ENCODE data around the gene TBC1D10B.

The TBC1D10B gene

DNA sequence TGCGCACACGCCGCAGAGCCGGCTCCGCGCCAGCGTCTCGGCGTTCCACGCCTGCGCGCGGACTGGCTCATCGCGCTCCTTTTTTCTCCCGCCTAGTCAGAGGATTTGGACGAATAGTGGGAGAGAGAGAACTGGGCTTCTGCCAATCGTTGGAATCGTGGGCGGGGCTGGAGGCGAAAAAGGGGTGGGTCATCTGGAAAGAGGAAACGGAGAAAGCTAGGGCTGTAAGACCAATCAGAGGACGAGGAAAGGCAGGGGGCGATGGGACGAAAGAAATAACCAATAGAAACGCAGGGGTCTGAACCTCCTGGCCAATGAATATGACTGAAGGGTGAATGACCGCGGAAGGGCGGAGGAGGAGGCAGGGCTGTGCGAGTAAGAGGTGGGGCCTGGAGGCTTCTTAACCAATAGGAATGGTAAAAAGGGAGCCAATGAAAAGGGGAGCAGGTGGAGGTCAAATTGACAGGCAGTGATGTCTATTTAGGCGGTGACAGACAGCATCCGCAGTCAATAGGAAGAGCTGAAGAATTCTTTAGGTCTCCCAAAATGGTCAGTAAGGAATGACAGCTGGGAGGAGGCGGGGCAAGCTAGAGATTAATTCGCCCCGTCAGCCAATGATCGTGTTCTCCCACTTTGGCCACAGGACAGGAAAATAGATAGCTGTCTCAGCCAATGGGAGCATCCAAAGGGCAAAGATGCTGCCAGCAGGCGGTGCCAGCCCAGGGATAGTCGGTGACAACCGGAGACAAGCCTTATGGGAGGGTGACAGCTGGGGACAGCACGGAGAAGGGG, at the start of gene TBC1D10B:
Gene TBC1D10B, minus strand, starts transcription at position 39 of the 792 bp plus-strand sequence. CDS start 311 bp downstream, outside the sequence.
- peak; percentile 96 to 97 for DNase-seq (ENCODE audit: low read depth in 1 of 2, low spot score in 1 of 2)

- no peak for DNase-seq (ENCODE audit: low read depth in 1 of 2, low spot score in 1 of 2)
Observed at GRCh38 chr16:30418350-30419181, 48.3 kb upstream of the TBC1D10B start.

DNA sequence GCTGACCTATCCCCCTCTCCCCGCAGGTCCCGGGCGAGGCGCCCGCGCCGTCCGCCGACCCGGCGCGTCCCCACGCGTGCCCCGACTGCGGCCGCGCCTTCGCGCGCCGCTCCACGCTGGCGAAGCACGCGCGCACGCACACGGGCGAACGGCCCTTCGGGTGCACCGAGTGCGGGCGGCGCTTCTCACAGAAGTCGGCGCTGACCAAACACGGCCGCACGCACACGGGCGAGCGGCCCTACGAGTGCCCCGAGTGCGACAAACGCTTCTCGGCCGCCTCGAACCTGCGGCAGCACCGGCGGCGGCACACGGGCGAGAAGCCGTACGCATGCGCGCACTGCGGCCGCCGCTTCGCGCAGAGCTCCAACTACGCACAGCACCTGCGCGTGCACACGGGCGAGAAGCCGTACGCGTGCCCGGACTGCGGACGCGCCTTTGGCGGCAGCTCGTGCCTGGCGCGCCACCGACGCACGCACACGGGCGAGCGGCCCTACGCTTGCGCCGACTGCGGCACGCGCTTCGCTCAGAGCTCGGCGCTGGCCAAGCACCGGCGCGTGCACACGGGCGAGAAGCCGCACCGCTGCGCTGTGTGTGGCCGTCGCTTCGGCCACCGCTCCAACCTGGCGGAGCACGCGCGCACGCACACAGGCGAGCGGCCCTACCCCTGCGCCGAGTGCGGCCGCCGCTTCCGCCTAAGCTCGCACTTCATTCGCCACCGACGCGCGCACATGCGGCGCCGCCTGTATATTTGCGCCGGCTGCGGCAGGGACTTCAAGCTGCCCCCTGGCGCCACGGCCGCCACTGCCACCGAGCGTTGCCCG, 47.4 kb upstream of the TBC1D10B start:
- DNase-seq (ENCODE audit: low read depth in 1 of 2, low spot score in 1 of 2), result peak; percentile 65 to 83

GRCh38 chr16:30416624-30417528, 46.6 kb upstream of the TBC1D10B start:
- no peak for DNase-seq (ENCODE audit: low read depth in 1 of 2, low spot score in 1 of 2)

- DNase-seq (ENCODE audit: low read depth in 1 of 2, low spot score in 1 of 2), result no peak
Observed at GRCh38 chr16:30416047-30416603, 45.8 kb upstream of the TBC1D10B start.

GRCh38 chr16:30414159-30414558, 43.9 kb upstream of the TBC1D10B start:
- DNase-seq (ENCODE audit: low read depth in 1 of 2, low spot score in 1 of 2), result no peak

DNA sequence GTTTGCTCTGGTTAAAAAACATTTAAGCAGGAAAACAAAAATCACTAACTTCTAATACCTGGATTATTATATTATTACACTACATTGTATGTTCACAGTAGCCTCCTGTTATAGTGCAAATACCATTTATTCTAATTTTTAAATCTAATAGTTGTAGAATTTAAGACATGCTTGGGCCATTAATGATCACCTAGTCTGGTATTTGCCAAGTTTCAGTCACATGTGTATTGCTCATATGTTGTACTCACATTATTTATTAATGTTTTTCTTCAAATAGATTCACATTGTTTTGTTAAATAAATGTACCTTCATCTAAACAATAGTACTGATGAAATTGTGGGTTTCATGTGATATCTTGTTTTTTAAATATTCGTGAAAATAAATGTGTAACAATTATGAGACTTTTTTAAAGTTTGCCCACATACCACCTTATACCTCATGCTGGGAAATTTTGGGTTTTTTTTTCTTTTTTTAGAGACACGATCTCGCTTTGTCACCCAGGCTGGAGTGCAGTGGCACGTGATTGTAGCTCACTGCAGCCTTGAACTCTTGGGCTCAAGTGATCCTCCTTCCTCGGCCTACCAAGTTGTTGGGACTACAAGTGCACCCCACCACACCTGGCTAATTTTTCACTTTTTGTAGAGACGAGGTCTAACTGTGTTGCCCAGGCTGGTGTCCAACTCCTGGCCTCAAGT, 43.0 kb upstream of the TBC1D10B start:
- DNase-seq (ENCODE audit: low read depth in 1 of 2, low spot score in 1 of 2), result no peak

- DNase-seq (ENCODE audit: low read depth in 1 of 2, low spot score in 1 of 2), result peak; percentile 90 to 95
Observed at GRCh38 chr16:30409125-30410060, 39.1 kb upstream of the TBC1D10B start.

GRCh38 chr16:30407804-30408534, 37.7 kb upstream of the TBC1D10B start:
- DNase-seq (ENCODE audit: low read depth in 1 of 2, low spot score in 1 of 2), result no peak

DNA sequence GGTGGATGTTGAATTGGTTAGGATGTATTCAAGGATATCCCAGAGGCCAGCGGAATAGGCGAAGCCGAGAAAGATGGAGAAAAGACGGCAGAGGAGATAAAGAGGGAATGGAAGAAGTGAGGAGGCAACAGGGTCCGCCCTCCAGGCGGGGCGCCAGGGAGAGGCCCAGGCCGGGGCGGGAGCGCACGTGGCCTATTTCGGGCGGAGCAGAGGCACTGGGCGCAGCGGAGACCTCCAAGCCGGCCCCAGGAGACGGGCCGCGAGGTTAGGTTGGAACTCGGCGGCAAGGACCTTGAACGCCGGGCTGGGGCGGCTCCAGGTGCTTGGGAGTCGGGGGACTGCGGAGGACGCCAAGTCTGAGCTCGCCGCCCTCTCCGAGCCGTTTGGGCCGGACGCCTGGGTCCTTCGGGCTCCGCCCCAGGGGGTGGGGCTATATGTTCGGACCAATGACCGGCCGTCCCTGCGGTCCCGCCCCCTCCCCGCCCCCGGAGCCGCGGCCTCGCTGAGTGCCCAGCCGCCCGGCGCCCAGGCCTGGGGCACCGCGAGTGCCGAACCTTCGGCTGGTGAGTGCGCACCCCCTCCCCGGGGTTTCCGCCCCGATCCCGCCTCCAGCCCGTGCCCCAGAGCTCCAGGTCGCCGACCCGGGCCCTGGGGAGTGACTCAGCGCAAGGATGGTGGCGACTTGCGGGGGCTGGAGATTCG, 37.0 kb upstream of the TBC1D10B start, which contains the start of gene ZNF771:
Gene ZNF771, plus strand, starts transcription at position 505 of the 702 bp plus-strand sequence. CDS start 448 bp downstream, outside the sequence.
- peak; percentile 80 to 88 for DNase-seq (ENCODE audit: low read depth in 1 of 2, low spot score in 1 of 2)

DNA sequence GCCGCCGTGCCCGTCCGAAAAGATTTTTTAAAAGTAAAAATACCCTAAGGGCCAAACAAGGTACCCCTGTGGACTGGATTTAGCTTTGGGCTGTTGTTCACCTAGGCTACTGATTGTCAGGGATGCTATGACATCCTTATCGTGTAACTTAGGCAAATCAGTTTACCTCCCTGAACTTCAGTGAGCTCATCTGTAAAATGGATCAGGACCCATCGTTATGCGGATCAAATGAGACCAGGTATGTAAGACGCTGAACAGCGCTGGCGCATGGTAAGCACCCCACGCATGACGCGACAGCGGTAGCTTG, 36.5 kb upstream of the TBC1D10B start:
- DNase-seq (ENCODE audit: low read depth in 1 of 2, low spot score in 1 of 2), result no peak

DNA sequence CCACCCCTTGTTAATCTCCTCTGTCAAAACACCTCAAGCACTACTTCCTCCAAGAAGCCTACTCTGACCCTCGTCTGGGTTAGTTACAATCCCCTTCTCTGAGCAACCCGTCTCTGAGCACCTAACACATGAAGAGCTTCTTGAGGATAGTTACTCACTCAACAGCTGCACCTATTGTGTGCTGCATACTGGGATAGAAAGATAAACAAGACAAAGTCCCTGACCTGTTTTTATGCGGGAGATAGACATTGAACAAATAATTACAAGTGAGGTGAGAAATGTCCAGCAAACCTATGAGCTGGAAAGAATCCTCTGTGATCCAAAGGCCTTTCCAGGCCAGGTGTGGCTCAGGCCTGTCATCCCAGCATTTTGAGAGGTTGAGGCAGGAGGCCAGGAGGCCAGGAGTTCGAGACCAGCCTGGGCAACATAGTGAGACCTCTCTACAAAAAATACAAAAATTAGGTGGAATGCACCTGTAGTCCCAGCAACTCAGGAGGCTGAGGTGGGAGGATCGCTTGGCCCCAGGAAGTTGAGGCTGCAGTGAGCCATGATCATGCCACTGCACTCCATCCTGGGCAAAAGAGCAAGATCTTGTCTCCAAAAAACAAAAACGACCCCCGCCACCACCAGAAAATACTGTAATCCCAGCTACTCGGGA, 31.6 kb upstream of the TBC1D10B start:
- DNase-seq (ENCODE audit: low read depth in 1 of 2, low spot score in 1 of 2), result no peak

DNA sequence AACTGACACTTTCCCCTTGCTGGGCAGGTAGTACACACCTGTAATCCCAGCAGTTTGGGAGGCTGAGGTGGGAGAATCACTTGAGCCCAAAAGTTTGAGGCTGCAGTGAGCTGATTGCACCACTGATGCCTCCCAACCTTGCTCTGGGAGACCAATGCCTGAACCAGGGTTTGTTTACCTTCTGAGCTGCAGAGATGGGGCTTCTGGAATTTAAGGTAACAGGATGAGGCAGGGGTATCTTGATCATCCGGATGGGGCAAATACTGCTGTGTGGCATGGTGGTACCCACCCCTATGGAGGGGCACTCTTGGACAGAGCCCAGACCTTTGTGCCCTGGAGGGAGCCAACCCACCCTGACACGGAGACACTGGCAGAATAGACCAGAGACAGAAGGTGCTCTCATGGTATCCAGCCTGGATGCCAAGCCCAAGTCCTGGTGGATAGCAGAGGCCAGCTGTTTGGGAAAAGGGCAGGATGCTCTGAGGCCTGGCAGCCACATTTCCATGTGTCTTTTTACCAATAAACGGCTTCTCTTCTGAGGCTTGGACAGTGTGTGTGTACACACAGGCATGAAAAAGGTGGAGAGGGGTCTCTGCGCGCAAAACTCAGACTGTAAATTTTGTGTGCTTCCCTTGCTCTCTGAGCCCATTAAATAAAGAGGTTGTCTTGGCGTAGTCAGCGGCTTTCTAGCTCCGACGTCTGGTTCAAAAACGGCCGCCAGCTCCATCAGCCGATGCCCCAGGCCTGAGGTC, 29.3 kb upstream of the TBC1D10B start:
- no peak for DNase-seq (ENCODE audit: low read depth in 1 of 2, low spot score in 1 of 2)

GRCh38 chr16:30398661-30399434, 28.6 kb upstream of the TBC1D10B start:
- DNase-seq (ENCODE audit: low read depth in 1 of 2, low spot score in 1 of 2), result no peak
